ENCODE measurements around the gene FSIP1.

The FSIP1 gene

GRCh38 chr15:39743611-39744010 is 39.0 kb downstream of the FSIP1 start:
- no peak for DNase-seq
- H2BK12ac ChIP-seq (ENCODE audit: low read length): no peak overlapping the region
- no peak overlapping the region for H4K8ac ChIP-seq (ENCODE audit: low read depth, low read length)
- no peak overlapping the region for H3K9ac ChIP-seq (ENCODE audit: low read length)
- no peak overlapping the region for H3K23ac ChIP-seq (ENCODE audit: low read length)
- H3K4me3 ChIP-seq (ENCODE audit: low read depth, low read length): no peak overlapping the region
- H2AFZ ChIP-seq (ENCODE audit: insufficient read depth, low read length, poor library complexity): no peak overlapping the region
- H3K4me2 ChIP-seq (ENCODE audit: low read length): no peak overlapping the region
- H3K27ac ChIP-seq (ENCODE audit: low read depth, low read length): no peak overlapping the region
- H2BK120ac ChIP-seq (ENCODE audit: insufficient read depth, low read length, poor library complexity): no peak overlapping the region
- H4K91ac ChIP-seq (ENCODE audit: low read depth, low read length): no peak overlapping the region
- whole genome bisulfite sequencing (ENCODE audit: extremely low coverage, insufficient coverage, insufficient read length): no CpG with 5 or more reads among the region's 2 CpGs
- no peak overlapping the region for H2AK5ac ChIP-seq (ENCODE audit: low read length)
- H2BK5ac ChIP-seq (ENCODE audit: low read depth, low read length, poor library complexity): no peak overlapping the region
- H3K9me3 ChIP-seq (ENCODE audit: insufficient read depth, low read depth, low read length): no peaks in the 10 kb centered on the region
- H3K4ac ChIP-seq (ENCODE audit: low read depth, low read length): no peak overlapping the region
- no peak overlapping the region for H3K14ac ChIP-seq (ENCODE audit: low read length)
- no peak overlapping the region for H4K12ac ChIP-seq (ENCODE audit: low read depth, low read length)
- no peaks in the 10 kb centered on the region for H3K79me1 ChIP-seq (ENCODE audit: low read length)
- no peak overlapping the region for H3K18ac ChIP-seq (ENCODE audit: low read length)
- no peaks in the 10 kb centered on the region for H3K79me2 ChIP-seq (ENCODE audit: control insufficient read depth, insufficient read depth, low read length, poor library complexity)
- H3K4me1 ChIP-seq (ENCODE audit: control insufficient read depth in 1 of 2, insufficient read depth in 2 of 2, low read length in 2 of 2): no peaks in the 10 kb centered on the region
- no peaks in the 10 kb centered on the region for H3K36me3 ChIP-seq (ENCODE audit: control insufficient read depth in 1 of 2, insufficient read depth in 2 of 2, low read length in 2 of 2)
- no peaks in the 10 kb centered on the region for H3K27me3 ChIP-seq (ENCODE audit: insufficient read depth, low read length)

DNA sequence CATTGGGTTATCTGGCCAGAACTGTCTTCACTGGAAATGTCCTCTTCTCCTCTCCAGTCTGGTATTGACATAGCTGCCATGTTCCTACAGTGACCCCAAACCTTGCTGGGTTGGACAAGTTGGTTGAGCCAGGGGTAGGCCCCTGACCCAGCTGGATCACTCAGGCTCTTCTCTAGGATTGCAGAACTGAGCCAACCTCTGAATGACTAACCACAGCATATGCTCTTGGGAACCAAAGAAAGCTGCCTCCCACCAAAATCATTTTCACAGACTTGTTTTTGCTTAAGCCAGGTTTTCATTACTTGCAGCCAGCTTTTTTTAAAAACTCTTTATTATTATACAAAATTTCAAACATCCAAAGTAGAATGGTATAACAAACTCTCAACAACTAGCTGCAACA is 41.4 kb downstream of the FSIP1 start:
- no peak overlapping the region for H4K8ac ChIP-seq (ENCODE audit: low read depth, low read length)
- no peak overlapping the region for H3K9ac ChIP-seq (ENCODE audit: low read length)
- DNase-seq: no peak
- no peak overlapping the region for H3K27ac ChIP-seq (ENCODE audit: low read depth, low read length)
- H3K23ac ChIP-seq (ENCODE audit: low read length): peak overlapping the region; percentile 15
- H2AFZ ChIP-seq (ENCODE audit: insufficient read depth, low read length, poor library complexity): no peak overlapping the region
- H3K14ac ChIP-seq (ENCODE audit: low read length): no peak overlapping the region
- no peaks in the 10 kb centered on the region for H3K36me3 ChIP-seq (ENCODE audit: control insufficient read depth in 1 of 2, insufficient read depth in 2 of 2, low read length in 2 of 2)
- no peak overlapping the region for H2AK5ac ChIP-seq (ENCODE audit: low read length)
- H2BK5ac ChIP-seq (ENCODE audit: low read depth, low read length, poor library complexity): no peak overlapping the region
- H3K4me1 ChIP-seq (ENCODE audit: control insufficient read depth in 1 of 2, insufficient read depth in 2 of 2, low read length in 2 of 2): no peaks in the 10 kb centered on the region
- H2BK120ac ChIP-seq (ENCODE audit: insufficient read depth, low read length, poor library complexity): no peak overlapping the region
- no peak overlapping the region for H4K12ac ChIP-seq (ENCODE audit: low read depth, low read length)
- H3K79me2 ChIP-seq (ENCODE audit: control insufficient read depth, insufficient read depth, low read length, poor library complexity): no peaks in the 10 kb centered on the region
- no peaks in the 10 kb centered on the region for H3K9me3 ChIP-seq (ENCODE audit: insufficient read depth, low read depth, low read length)
- H3K79me1 ChIP-seq (ENCODE audit: low read length): no peaks in the 10 kb centered on the region
- no peak overlapping the region for H2BK12ac ChIP-seq (ENCODE audit: low read length)
- H3K4ac ChIP-seq (ENCODE audit: low read depth, low read length): no peak overlapping the region
- H3K18ac ChIP-seq (ENCODE audit: low read length): no peak overlapping the region
- no peaks in the 10 kb centered on the region for H3K27me3 ChIP-seq (ENCODE audit: insufficient read depth, low read length)
- no peak overlapping the region for H3K4me2 ChIP-seq (ENCODE audit: low read length)
- no peak overlapping the region for H3K4me3 ChIP-seq (ENCODE audit: low read depth, low read length)
- H4K91ac ChIP-seq (ENCODE audit: low read depth, low read length): no peak overlapping the region

DNA sequence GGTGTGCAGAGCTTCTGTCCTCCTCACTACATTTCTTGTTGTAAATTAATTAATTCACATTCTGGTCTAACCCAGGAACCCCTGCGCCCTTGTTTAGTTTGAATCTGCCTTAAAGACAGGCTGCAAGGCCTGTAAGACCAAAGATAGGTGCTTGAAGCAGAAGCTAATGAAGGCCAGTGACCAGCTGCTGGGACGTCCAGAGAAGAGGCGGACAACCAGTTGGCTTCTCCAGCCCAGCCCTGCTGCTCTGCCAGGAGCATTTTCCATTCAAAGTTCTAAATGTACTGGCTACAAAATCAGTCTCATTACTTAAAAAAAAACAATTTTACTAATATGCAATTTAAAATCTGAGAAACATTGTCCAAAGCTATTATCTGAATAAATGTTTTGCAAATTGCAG is 43.6 kb downstream of the FSIP1 start:
- no peak overlapping the region for H2BK120ac ChIP-seq (ENCODE audit: insufficient read depth, low read length, poor library complexity)
- WGBS (ENCODE audit: extremely low coverage, insufficient coverage, insufficient read length): no CpG with 5 or more reads among the region's 3 CpGs

DNA sequence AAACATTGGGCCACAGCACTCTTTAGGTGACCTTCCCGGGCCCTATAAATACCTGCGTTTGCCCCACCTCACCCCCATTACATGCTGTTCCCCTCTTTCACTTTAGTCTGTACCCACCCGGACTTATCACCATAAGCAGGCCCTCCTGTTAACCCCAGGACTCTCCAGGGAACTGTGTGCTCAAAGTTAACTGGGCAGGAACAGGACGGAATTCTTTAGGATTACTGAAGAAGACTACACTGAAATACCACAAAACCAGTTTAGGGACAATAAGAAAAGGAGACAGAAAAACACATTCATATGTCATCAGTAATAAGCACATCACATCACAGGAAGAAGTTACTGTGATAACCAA is 45.5 kb downstream of the FSIP1 start:
- no peaks in the 10 kb centered on the region for H3K27me3 ChIP-seq (ENCODE audit: insufficient read depth, low read length)
- no peak overlapping the region for H3K23ac ChIP-seq (ENCODE audit: low read length)
- no peak overlapping the region for H2AK5ac ChIP-seq (ENCODE audit: low read length)
- H3K4me2 ChIP-seq (ENCODE audit: low read length): no peak overlapping the region
- H4K91ac ChIP-seq (ENCODE audit: low read depth, low read length): no peak overlapping the region
- DNase-seq: peak in 1 of 2 donors; percentile 19
- no peaks in the 10 kb centered on the region for H3K4me1 ChIP-seq (ENCODE audit: control insufficient read depth in 1 of 2, insufficient read depth in 2 of 2, low read length in 2 of 2)
- no peak overlapping the region for H3K9ac ChIP-seq (ENCODE audit: low read length)
- H2BK120ac ChIP-seq (ENCODE audit: insufficient read depth, low read length, poor library complexity): no peak overlapping the region
- H2BK5ac ChIP-seq (ENCODE audit: low read depth, low read length, poor library complexity): no peak overlapping the region
- H2BK12ac ChIP-seq (ENCODE audit: low read length): no peak overlapping the region
- H4K12ac ChIP-seq (ENCODE audit: low read depth, low read length): no peak overlapping the region
- no CpG with 5 or more reads among the region's 4 CpGs for WGBS (ENCODE audit: extremely low coverage, insufficient coverage, insufficient read length)
- H3K18ac ChIP-seq (ENCODE audit: low read length): no peak overlapping the region
- H3K9me3 ChIP-seq (ENCODE audit: insufficient read depth, low read depth, low read length): no peaks in the 10 kb centered on the region
- no peaks in the 10 kb centered on the region for H3K36me3 ChIP-seq (ENCODE audit: control insufficient read depth in 1 of 2, insufficient read depth in 2 of 2, low read length in 2 of 2)
- no peak overlapping the region for H3K4ac ChIP-seq (ENCODE audit: low read depth, low read length)
- H3K14ac ChIP-seq (ENCODE audit: low read length): no peak overlapping the region
- no peak overlapping the region for H3K4me3 ChIP-seq (ENCODE audit: low read depth, low read length)
- no peak overlapping the region for H3K27ac ChIP-seq (ENCODE audit: low read depth, low read length)
- no peak overlapping the region for H2AFZ ChIP-seq (ENCODE audit: insufficient read depth, low read length, poor library complexity)
- no peak overlapping the region for H4K8ac ChIP-seq (ENCODE audit: low read depth, low read length)
- H3K79me2 ChIP-seq (ENCODE audit: control insufficient read depth, insufficient read depth, low read length, poor library complexity): no peaks in the 10 kb centered on the region
- no peaks in the 10 kb centered on the region for H3K79me1 ChIP-seq (ENCODE audit: low read length)

More for the DNA sequence above, 43.6 kb downstream of the FSIP1 start:
- Histone ChIP-seq H3K27ac (ENCODE audit: low read depth, low read length) (no peak overlapping the region), H3K23ac (ENCODE audit: low read length) (no peak overlapping the region), H2BK12ac (ENCODE audit: low read length) (no peak overlapping the region), H3K14ac (ENCODE audit: low read length) (no peak overlapping the region), H4K91ac (ENCODE audit: low read depth, low read length) (no peak overlapping the region), H3K4me3 (ENCODE audit: low read depth, low read length) (no peak overlapping the region), H4K8ac (ENCODE audit: low read depth, low read length) (no peak overlapping the region), H3K4ac (ENCODE audit: low read depth, low read length) (no peak overlapping the region), H2AK5ac (ENCODE audit: low read length) (no peak overlapping the region), H3K36me3 (ENCODE audit: control insufficient read depth in 1 of 2, insufficient read depth in 2 of 2, low read length in 2 of 2) (no peaks in the 10 kb centered on the region), H3K4me2 (ENCODE audit: low read length) (no peak overlapping the region), H4K12ac (ENCODE audit: low read depth, low read length) (no peak overlapping the region), H2AFZ (ENCODE audit: insufficient read depth, low read length, poor library complexity) (no peak overlapping the region), H3K4me1 (ENCODE audit: control insufficient read depth in 1 of 2, insufficient read depth in 2 of 2, low read length in 2 of 2) (no peaks in the 10 kb centered on the region), H3K27me3 (ENCODE audit: insufficient read depth, low read length) (no peaks in the 10 kb centered on the region), H3K79me1 (ENCODE audit: low read length) (no peaks in the 10 kb centered on the region), H3K9ac (ENCODE audit: low read length) (no peak overlapping the region), H3K79me2 (ENCODE audit: control insufficient read depth, insufficient read depth, low read length, poor library complexity) (no peaks in the 10 kb centered on the region), H3K18ac (ENCODE audit: low read length) (no peak overlapping the region), H3K9me3 (ENCODE audit: insufficient read depth, low read depth, low read length) (no peaks in the 10 kb centered on the region), H2BK5ac (ENCODE audit: low read depth, low read length, poor library complexity) (no peak overlapping the region)
- no peak for DNase-seq
